IPS DF 6.9 (cell line): ENCODE results near the gene ZNF571.

ENCODE experiments used
- DNase-seq: peaks from one replicate; pipeline ENCODE4 v3.0.0-alpha.2; 2013; ENCODE audit warnings: low read depth, low spot score
- H3K27ac ChIP-seq: one replicate; pipeline ENCODE4 v1.5.1; 2013; ENCODE audit warnings: low read length, control low read depth
- H3K27me3 ChIP-seq: 2 replicates; pipeline ENCODE4 v1.6.1; 2013; ENCODE audit warnings: mild to moderate bottlenecking, low read length; ENCODE audit not compliant: control insufficient read depth, insufficient read depth
- H3K36me3 ChIP-seq: 2 replicates; pipeline ENCODE4 v1.6.1; 2013; ENCODE audit warnings: low read length; ENCODE audit not compliant: control insufficient read depth, insufficient read depth
- H3K4me1 ChIP-seq: 2 replicates; pipeline ENCODE4 v1.6.1; 2013; ENCODE audit warnings: low read length; ENCODE audit not compliant: control insufficient read depth, insufficient read depth
- H3K4me3 ChIP-seq: 2 replicates; pipeline ENCODE4 v1.5.1; 2013; ENCODE audit warnings: mild to moderate bottlenecking, low read length
- H3K9me3 ChIP-seq: 2 replicates; pipeline ENCODE4 v1.6.1; 2013; ENCODE audit warnings: low read length, inconsistent platforms; ENCODE audit not compliant: control insufficient read depth, insufficient read depth
- WGBS: extraction: QIAGEN DNeasy Blood & Tissue Kit; methylation state at CpG from one replicate; pipeline ENCODE4 v1.1.7; 2013; ENCODE audit warnings: mixed read lengths, missing lambda C conversion rate; ENCODE audit not compliant: insufficient read length, insufficient coverage; 5-methylcytosine and 5-hydroxymethylcytosine counted together

The ZNF571 gene

DNA sequence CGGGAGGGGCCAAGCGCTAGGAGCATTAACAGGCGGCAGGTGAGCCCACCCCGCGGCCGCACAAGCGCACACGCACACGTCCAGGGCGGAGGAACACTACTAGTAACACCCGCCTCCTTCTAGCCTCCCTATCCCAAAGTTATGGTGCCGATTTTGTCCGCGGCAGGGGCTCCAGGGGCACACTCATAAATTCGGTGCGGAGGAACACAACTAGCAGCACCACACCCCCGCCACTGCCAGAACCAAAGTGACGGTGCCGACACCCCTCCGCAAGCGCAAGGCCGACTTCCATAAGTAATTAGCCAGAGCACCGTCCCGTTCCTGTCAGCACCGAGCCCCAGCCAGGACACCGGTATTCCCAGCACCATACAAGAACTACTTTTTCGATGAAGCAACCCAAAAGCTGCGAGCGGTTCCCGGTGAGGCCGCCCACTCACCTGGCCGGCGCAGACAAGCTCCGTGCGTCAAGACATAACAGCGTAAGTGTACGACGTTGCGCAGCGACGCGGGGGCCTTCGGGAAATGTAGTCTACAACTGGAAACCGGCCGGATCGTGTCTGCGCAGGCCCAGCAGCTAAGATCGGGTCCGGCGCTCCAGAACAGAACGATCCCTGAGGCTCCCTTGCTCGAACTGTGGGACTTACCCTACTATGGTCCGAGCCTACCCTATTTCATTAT, at the start of gene ZNF571, which contains the start of gene ZNF540:
ZNF571 (minus strand) TSS at position 489 of the 678 bp plus-strand sequence. CDS start 8,116 bp downstream, outside the sequence.
ZNF540 (plus strand) TSS at position 573 of the 678 bp plus-strand sequence. CDS start 3,572 bp downstream, outside the sequence.
- H3K36me3 ChIP-seq, result no peaks in the 10 kb centered on the region
- no peaks in the 10 kb centered on the region for H3K9me3 ChIP-seq
- H3K4me1 ChIP-seq, result peaks cover 3% of the 10 kb centered on the region; the same call in 1 of the 2 replicates
- peak within 1 kb of the TSS; percentile 80; the same call in 1 of the 2 replicates for H3K4me3 ChIP-seq
- DNase-seq, result peak; percentile 87
- no peak within 1 kb of the TSS for H3K27ac ChIP-seq
- no CpG with 5 or more reads among the region's 53 CpGs for WGBS
- H3K27me3 ChIP-seq, result no peaks in the 10 kb centered on the region

DNA sequence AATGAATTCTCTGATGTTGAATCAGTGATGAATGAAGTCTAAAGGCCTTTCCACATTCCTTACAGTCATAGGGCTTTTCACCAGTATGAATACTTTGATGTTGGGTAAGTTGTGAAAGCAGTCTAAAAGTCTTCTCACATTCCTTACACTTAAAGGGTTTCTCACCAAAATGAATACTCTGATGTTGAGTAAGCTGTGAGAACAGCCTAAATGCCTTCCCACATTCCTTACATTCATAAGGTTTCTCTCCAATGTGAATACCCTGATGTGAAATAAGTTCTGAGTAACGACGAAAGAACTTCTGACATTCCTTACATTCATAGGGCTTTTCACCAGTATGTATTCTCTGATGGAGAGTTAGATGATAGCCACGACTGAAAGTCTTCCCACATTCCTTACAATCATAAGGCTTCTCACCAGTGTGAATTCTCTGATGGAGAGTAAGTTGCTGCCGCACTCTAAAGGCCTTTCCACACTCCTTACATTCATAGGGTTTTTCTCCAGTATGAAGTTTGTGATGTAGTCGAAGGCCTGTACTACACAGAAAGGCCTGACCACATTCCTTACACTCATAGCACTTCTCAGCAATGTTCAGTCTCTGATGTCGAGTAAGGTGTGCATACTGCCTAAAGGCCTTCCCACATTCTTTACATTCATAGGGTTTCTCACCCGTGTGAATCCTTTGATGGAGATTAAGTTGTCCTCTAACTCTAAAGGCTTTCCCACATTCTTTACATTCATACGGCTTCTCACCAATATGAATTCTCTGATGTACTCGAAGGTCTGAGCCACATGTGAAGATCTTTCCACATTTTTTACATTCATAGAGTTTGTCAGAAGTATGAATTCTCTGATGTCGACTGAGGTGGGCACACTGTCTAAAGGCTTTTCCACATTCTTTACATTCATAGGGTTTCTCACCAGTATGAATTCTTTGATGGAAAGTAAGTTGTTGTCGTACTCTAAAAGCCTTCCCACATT, 40.8 kb upstream of the ZNF571 start:
- Histone ChIP-seq H3K27ac (no peak overlapping the region), H3K27me3 (no peaks in the 10 kb centered on the region), H3K36me3 (peaks cover 2% of the 10 kb centered on the region; the same call in 1 of the 2 replicates), H3K4me3 (no peak overlapping the region), H3K9me3 (no peaks in the 10 kb centered on the region; the same call in 1 of the 2 replicates), H3K4me1 (no peaks in the 10 kb centered on the region)
- no CpG with 5 or more reads among the region's 11 CpGs for WGBS
- DNase-seq, result no peak

DNA sequence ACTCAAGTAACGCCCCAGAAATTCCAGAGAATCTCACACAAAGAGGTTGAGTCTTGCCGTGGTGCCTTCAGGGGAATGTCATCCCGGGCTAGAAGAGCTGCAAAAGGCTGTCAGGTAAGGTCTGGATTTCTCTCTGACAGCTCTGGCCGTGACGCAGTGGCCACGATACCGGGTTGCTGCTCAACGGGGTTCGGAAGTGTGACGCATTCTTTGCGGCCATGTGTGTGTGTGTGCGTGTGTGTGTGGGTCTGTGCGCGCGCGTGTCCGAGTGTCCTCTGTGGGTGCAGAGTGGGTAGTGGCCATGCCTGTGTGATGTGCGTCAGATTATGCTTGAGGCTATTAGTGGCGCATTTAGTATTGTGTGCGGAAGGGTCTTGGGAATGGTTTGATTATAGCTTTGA, 390 bp upstream of the ZNF571 start:
- Histone ChIP-seq H3K27ac (no peak overlapping the region), H3K4me3 (peak overlapping the region; percentile 51; the same call in 1 of the 2 replicates), H3K27me3 (no peaks in the 10 kb centered on the region), H3K4me1 (peaks cover 3% of the 10 kb centered on the region; the same call in 1 of the 2 replicates), H3K9me3 (no peaks in the 10 kb centered on the region), H3K36me3 (no peaks in the 10 kb centered on the region)
- DNase-seq, result no peak
- no CpG with 5 or more reads among the region's 20 CpGs for WGBS

DNA sequence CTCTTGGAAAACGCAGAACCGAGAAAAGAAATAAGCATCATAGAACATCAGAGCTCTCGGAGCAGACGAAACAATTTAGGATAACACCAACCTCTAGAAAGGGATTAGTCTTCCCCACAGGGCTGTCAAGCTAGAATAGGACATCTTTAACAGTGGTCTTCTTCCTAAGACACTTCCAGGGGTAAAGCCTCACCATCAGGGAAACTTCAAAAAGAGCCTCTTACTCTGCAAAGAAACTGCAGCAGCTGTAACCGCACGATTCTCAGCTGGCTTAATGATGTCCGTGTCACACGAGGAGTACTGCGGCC, 642 bp downstream of the ZNF571 start:
- no CpG with 5 or more reads among the region's 9 CpGs for WGBS
- no peak overlapping the region for H3K27ac ChIP-seq
- no peaks in the 10 kb centered on the region for H3K36me3 ChIP-seq
- no peaks in the 10 kb centered on the region for H3K9me3 ChIP-seq
- peaks cover 3% of the 10 kb centered on the region; the same call in 1 of the 2 replicates for H3K4me1 ChIP-seq
- H3K27me3 ChIP-seq, result no peaks in the 10 kb centered on the region
- no peak for DNase-seq
- peak overlapping the region; percentile 80; the same call in 1 of the 2 replicates for H3K4me3 ChIP-seq

DNA sequence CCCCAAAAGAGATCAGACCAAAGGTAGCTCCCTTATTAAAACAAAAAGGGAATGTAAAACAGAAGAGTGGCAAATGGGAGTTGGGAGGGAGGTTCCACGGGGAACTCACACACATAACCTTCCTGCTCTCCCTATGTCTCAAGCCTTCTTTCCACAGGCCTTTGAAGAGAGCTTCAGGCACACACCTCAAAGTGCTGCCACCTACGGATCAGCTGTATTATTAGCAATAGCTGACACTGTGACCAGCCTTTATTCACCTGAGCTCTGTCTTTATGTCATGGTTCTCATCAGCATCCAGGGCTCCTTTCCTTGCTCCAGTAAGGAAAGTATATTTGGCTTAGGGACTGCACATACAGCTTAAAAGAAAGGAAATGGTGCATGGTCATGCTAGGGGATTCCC, 11.3 kb downstream of the ZNF571 start:
- no peaks in the 10 kb centered on the region for H3K4me1 ChIP-seq
- H3K36me3 ChIP-seq, result 0 out of 2 replicates have a peak, but pooled peaks cover 2% of the 10 kb centered on the region
- DNase-seq, result no peak
- no peak overlapping the region for H3K27ac ChIP-seq
- no peaks in the 10 kb centered on the region for H3K9me3 ChIP-seq
- H3K4me3 ChIP-seq, result no peak overlapping the region
- no CpG with 5 or more reads among the region's 2 CpGs for WGBS
- H3K27me3 ChIP-seq, result no peaks in the 10 kb centered on the region

DNA sequence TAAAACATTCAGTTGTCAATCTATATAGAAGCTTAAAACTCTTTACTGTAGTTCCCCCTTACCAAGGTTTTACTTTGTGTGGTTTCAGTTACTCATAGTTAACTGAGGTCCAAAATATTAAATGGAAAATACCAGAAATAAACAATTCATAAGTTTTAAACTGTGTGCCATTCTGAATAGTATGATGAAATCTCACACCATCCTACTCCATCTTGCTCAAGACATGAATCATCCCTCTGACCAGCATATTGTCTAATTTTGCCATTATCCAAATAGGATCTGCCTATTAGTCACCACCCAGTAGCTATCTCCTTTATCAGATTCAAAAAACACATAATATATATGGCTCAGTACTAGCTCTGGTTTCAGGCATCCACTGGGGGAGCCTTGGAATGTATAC, 22.4 kb downstream of the ZNF571 start:
- Histone ChIP-seq H3K36me3 (no peaks in the 10 kb centered on the region), H3K9me3 (no peaks in the 10 kb centered on the region; the same call in 1 of the 2 replicates), H3K4me1 (no peaks in the 10 kb centered on the region), H3K27me3 (no peaks in the 10 kb centered on the region), H3K27ac (no peak overlapping the region), H3K4me3 (no peak overlapping the region)
- DNase-seq, result no peak

DNA sequence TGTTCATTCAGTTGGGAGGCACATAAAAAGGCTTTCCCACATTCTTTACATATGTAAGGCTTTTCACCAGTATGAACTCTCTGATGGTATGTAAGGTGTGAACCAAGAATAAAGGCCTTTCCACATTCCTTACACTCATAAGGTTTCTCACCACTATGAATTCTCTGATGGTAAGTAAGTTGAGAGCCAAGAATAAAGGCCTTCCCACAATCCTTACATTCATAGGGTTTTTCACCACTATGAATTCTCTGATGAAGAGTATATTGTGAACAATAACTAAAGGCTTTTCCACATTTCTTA, 29.3 kb downstream of the ZNF571 start:
- no peak overlapping the region for H3K4me3 ChIP-seq
- no peaks in the 10 kb centered on the region for H3K4me1 ChIP-seq
- H3K27ac ChIP-seq, result no peak overlapping the region
- H3K36me3 ChIP-seq, result peaks cover 2% of the 10 kb centered on the region; the same call in 1 of the 2 replicates
- H3K9me3 ChIP-seq, result peaks cover 4% of the 10 kb centered on the region; the same call in 1 of the 2 replicates
- DNase-seq, result no peak
- no peaks in the 10 kb centered on the region for H3K27me3 ChIP-seq

DNA sequence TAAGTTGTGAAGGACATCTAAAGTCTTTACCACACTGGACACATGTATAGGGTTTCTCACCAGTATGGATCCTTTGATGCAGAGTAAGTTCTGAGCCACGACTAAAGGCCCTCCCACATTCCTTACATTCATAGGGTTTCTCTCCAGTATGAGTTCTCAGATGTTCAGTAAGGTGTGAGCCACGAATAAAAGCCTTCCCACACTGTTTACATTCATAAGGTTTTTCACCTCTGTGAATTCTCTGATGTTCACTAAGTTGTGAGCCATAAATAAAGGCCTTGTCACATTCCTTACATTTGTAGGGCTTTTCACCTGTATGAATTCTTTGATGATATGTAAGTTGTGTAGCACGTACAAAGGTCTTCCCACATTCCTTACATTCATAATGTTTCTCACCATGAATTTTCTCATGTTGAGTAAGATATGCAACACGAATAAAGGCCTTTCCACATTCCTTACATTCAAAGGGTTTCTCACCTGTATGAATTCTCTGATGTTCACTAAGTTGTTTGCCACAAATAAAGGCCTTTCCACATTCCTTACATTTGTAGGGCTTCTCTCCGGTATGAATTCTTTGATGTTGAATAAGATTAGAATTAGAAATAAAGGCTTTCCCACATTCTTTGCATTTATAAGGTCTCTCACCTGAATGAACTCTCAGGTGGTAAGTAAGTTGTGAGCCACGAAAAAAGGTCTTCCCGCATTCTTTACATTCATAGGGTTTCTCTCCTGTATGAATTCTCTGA, 29.8 kb downstream of the ZNF571 start:
- Histone ChIP-seq H3K4me3 (no peak overlapping the region), H3K9me3 (peaks cover 4% of the 10 kb centered on the region; the same call in 1 of the 2 replicates), H3K36me3 (peaks cover 2% of the 10 kb centered on the region; the same call in 1 of the 2 replicates), H3K27ac (no peak overlapping the region), H3K27me3 (no peaks in the 10 kb centered on the region), H3K4me1 (no peaks in the 10 kb centered on the region)
- DNase-seq, result no peak
- WGBS, result no CpG with 5 or more reads among the region's 7 CpGs

DNA sequence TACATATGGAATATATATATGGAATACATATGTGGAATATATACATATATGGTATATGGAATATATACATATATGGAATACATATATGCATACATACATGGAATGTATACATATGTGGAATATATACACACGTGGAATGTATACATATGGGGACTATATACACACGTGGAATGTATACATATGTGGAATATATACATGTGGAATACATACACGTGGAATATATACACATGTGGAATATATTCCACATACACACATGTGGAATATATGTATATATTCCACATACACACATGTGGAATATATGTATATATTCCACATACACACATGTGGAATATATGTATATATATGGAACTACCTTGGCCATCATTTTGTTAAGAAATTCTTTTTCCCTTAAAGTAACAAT, 31.1 kb downstream of the ZNF571 start:
- Histone ChIP-seq H3K4me1 (no peaks in the 10 kb centered on the region), H3K36me3 (peaks cover 2% of the 10 kb centered on the region; the same call in 1 of the 2 replicates), H3K27me3 (no peaks in the 10 kb centered on the region), H3K27ac (no peak overlapping the region), H3K4me3 (no peak overlapping the region), H3K9me3 (peaks cover 4% of the 10 kb centered on the region; the same call in 1 of the 2 replicates)
- no CpG with 5 or more reads among the region's 3 CpGs for WGBS
- no peak for DNase-seq
